K562 (cell line): ENCODE measurements around the gene DTX4. TPM values are rescaled to one million over a fixed set of nuclear protein-coding genes. Genes with fewer than 3 reads are reported as not detected.

Experiments used
- ARID3B ChIP-seq: fragments of 250-450 bp; sonication (Bioruptor Pico); IDR thresholded peaks from 2 replicates; pipeline ENCODE4 v1.4.0; 2020; ENCODE audit warnings: borderline replicate concordance
- ATF7 ChIP-seq: fragments of 450-650 bp; IDR thresholded peaks from 2 replicates; pipeline ENCODE4 v1.7.1; 2014; ENCODE audit warnings: mild to moderate bottlenecking, moderate library complexity
- BRCA1 ChIP-seq, 2 experiments: fragments of 450-650 bp in 1 of 2; sonication (generic) in 1 of 2; formaldehyde crosslinking in 1 of 2; IDR thresholded peaks; 2 replicates each; pipeline versions ENCODE4 v1.5.0 to v1.6.1; 2017 to 2020; ENCODE audit warnings: mild to moderate bottlenecking in 1 of 2, missing genetic modification reagents in 1 of 2
- CBX2 ChIP-seq: fragments of 200-600 bp; sonication (generic); IDR thresholded peaks from one replicate; pipeline ENCODE4 v1.6.1; 2012; ENCODE audit warnings: mild to moderate bottlenecking, low read length, inconsistent platforms; ENCODE audit not compliant: insufficient read depth, poor library complexity, severe bottlenecking
- FIP1L1 ChIP-seq: fragments of 200-400 bp; formaldehyde crosslinking; IDR thresholded peaks from 2 replicates; pipeline ENCODE4 v1.6.1; 2018; ENCODE audit warnings: mild to moderate bottlenecking, low read depth, low read length; ENCODE audit not compliant: poor library complexity, severe bottlenecking
- FOXP1 ChIP-seq: sonication (generic); formaldehyde crosslinking; IDR thresholded peaks from 2 replicates; pipeline ENCODE4 v1.8.0; 2022; ENCODE audit warnings: mild to moderate bottlenecking, missing genetic modification reagents
- GTF2B ChIP-seq: IDR thresholded peaks from 2 replicates; pipeline ENCODE4 v1.6.1; 2011; ENCODE audit not compliant: insufficient read length; ENCODE audit errors: extremely low read depth
- HNRNPK ChIP-seq: fragments of 200-400 bp; formaldehyde crosslinking; IDR thresholded peaks from one replicate; pipeline ENCODE4 v1.6.1; 2018; ENCODE audit warnings: mild to moderate bottlenecking, low read depth, low read length; ENCODE audit not compliant: poor library complexity, severe bottlenecking
- NCOR1 ChIP-seq: fragments of 450-650 bp; IDR thresholded peaks from 2 replicates; pipeline ENCODE4 v1.6.1; 2016; ENCODE audit warnings: mild to moderate bottlenecking, moderate library complexity
- NEUROD1 ChIP-seq: fragments of 150-350 bp; IDR thresholded peaks from 2 replicates; pipeline ENCODE4 v1.6.1; 2014; ENCODE audit warnings: borderline replicate concordance, low read length, low read depth; ENCODE audit not compliant: partially characterized antibody
- PREB ChIP-seq: sonication (generic); formaldehyde crosslinking; IDR thresholded peaks from 2 replicates; pipeline ENCODE4 v1.8.1; 2023; ENCODE audit warnings: mild to moderate bottlenecking, missing genetic modification reagents
- RBM39 ChIP-seq: fragments of 200-400 bp; formaldehyde crosslinking; optimal IDR thresholded peaks from 2 replicates; pipeline ENCODE3; 2018; ENCODE audit warnings: low read depth, low read length
- RUNX1 ChIP-seq: sonication (generic); IDR thresholded peaks from 2 replicates; pipeline ENCODE4 v1.6.1; 2016; ENCODE audit warnings: antibody characterized with exemption, low read depth
- SLC30A9 ChIP-seq: fragments of 250-450 bp; sonication (Bioruptor Pico); IDR thresholded peaks from 2 replicates; pipeline ENCODE4 v1.8.0; 2022; ENCODE audit warnings: mild to moderate bottlenecking, moderate library complexity
- STAT6 ChIP-seq: sonication (generic); formaldehyde crosslinking; IDR thresholded peaks from 2 replicates; pipeline ENCODE4 v1.8.1; 2023; ENCODE audit warnings: mild to moderate bottlenecking, missing genetic modification reagents
- ZNF143 ChIP-seq: sonication (generic); formaldehyde crosslinking; IDR thresholded peaks from 2 replicates; pipeline ENCODE4 v1.9.0; 2022; ENCODE audit warnings: mild to moderate bottlenecking, missing genetic modification reagents
- ZNF324 ChIP-seq: fragments of 250-450 bp; sonication (Bioruptor Pico); IDR thresholded peaks from 2 replicates; pipeline ENCODE4 v1.4.0; 2020; ENCODE audit warnings: mild to moderate bottlenecking
- ZNF639 ChIP-seq, 2 experiments: fragments of 200-800 bp in 1 of 2; sonication (Bioruptor generic) in 1 of 2; sonication (generic) in 1 of 2; formaldehyde crosslinking in 1 of 2; IDR thresholded peaks in 1 of 2; conservative IDR thresholded peaks in 1 of 2; 2 replicates each; pipeline versions ENCODE4 v1.5.0 to v1.6.1; 2016 to 2020; ENCODE audit warnings: missing compliant biosample characterization in 1 of 2, missing genetic modification characterization in 1 of 2, missing genetic modification reagents in 1 of 2
- ZNF830 ChIP-seq: fragments of 250-450 bp; sonication (Bioruptor Pico); IDR thresholded peaks from 2 replicates; pipeline ENCODE4 v1.5.0; 2021; ENCODE audit warnings: mild to moderate bottlenecking
- polyA plus RNA-seq, 8 experiments: library from polyadenylated mRNA; depleted of rRNA in 4 of 8; stranded (reverse) in 5 of 8; unstranded in 3 of 8; fragments of >200 nt; fragmentation: Nextera tagmentation in 2 of 8; fragmentation: Illumina TruSeq in 1 of 8; extraction: Ambion mirVana in 2 of 8; extraction: Trizol in 1 of 8; gene quantifications; 2 replicates each; pipeline versions ENCODE4 v1.2.1 to v1.2.3, GENCODE V29; 2011 to 2014; ENCODE audit warnings: inconsistent platforms in 1 of 8, missing spikeins in 1 of 8
- total RNA-seq, 7 experiments: library from RNA; depleted of rRNA in 6 of 7; stranded (reverse); fragments of >200 nt in 6 of 7; fragmentation: Illumina TruSeq in 2 of 7; extraction: Trizol in 2 of 7; gene quantifications; 2 replicates each; pipeline versions ENCODE4 v1.2.1 to v1.2.3, GENCODE V29; 2011 to 2021; ENCODE audit warnings: low replicate concordance in 1 of 7

Gene DTX4
- total and polyA plus RNA-seq, 9 of the 15 experiments (the other 6 are each of a cell fraction or from before 2014, with no cell fraction given) = 0.03 to 0.47 (median 0.04) TPM; not detected in 4

GRCh38 chr11:59171508-59172322 lies at the start of gene DTX4 (continued):
- no peak for TF ChIP-seq ZNF639 (CRISPR knock-in tag; conservative IDR thresholded peaks at IDR 0.05 in 1 of 2, IDR thresholded peaks at IDR 0.05 in 1 of 2)
- no peak for TF ChIP-seq ZNF143 (CRISPR knock-in tag)
- TF ChIP-seq NEUROD1 = no peak
- no peak for TF ChIP-seq NCOR1
- no peak for TF ChIP-seq SLC30A9 (CRISPR knock-in tag)
- TF ChIP-seq PREB (CRISPR knock-in tag) = no peak
- no peak for TF ChIP-seq ARID3B (CRISPR knock-in tag)
- TF ChIP-seq ZNF324 (CRISPR knock-in tag) = no peak
- TF ChIP-seq ATF7 = peak; percentile 95
- TF ChIP-seq FIP1L1 = no peak
- TF ChIP-seq STAT6 (CRISPR knock-in tag) = 0 out of 2 replicates have a peak, but pooled peaks have one; percentile 62
- no peak for TF ChIP-seq RUNX1
- TF ChIP-seq HNRNPK = peak; percentile 24
- TF ChIP-seq BRCA1 (IDR thresholded peaks at IDR 0.05) = no peak
- no peak for TF ChIP-seq BRCA1 (CRISPR knock-in tag; IDR thresholded peaks at IDR 0.05)
- no peak for TF ChIP-seq CBX2
- TF ChIP-seq RBM39 = no peak
- TF ChIP-seq FOXP1 (CRISPR knock-in tag) = 0 out of 2 replicates have a peak, but pooled peaks have one; percentile 29
- TF ChIP-seq ZNF830 (CRISPR knock-in tag) = no peak
- no peak for TF ChIP-seq GTF2B
